Coronary artery (tissue), 2 donors: Measurements from ENCODE around the gene PTPN1.
"Not testable (repeated sequence)": the region's sequence is repeated elsewhere in the genome, so short reads cannot be mapped to it uniquely, and the experiment has no call there.

Source experiments
- DNase-seq: peaks from one replicate; pipeline ENCODE4 v3.0.0-alpha.2; 2017; ENCODE audit warnings: low spot score
- H3K27ac ChIP-seq, 2 donors: fragments of 200-600 bp; sonication (generic); one replicate each; pipeline ENCODE4 v1.5.1; 2016 to 2019
- H3K4me3 ChIP-seq: fragments of 200-600 bp; sonication (generic); 2 replicates; pipeline ENCODE4 v1.5.1; 2016; ENCODE audit warnings: mild to moderate bottlenecking, moderate library complexity
- TF ChIP-seq, protein P1 (sequence below): fragments of 200-600 bp; sonication (generic); IDR thresholded peaks from one replicate; pipeline ENCODE4 v1.5.1; 2019; ENCODE audit warnings: antibody characterized with exemption

The PTPN1 gene

DNA sequence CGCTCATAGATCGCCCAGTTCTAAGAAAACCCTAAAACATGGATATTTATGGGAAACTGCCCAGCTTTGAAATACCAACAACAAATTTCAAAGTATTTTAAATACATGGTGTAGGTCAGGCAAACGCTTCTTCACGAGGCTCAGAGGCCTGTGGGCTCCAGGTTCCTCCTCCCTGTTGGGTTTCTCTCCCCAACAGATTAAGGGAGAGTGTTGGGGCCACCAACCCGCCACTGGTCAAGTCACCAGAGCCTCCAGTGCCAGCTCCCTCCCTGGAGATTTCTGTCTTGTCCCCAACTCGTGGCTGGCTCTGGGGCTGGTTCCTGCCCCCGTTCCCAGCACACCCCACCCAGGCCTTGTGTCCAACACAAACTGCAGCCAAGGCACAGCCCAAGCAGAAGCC, 87.9 kb downstream of the PTPN1 start:
- DNase-seq = no peak
- no peak overlapping the region for H3K27ac ChIP-seq

DNA sequence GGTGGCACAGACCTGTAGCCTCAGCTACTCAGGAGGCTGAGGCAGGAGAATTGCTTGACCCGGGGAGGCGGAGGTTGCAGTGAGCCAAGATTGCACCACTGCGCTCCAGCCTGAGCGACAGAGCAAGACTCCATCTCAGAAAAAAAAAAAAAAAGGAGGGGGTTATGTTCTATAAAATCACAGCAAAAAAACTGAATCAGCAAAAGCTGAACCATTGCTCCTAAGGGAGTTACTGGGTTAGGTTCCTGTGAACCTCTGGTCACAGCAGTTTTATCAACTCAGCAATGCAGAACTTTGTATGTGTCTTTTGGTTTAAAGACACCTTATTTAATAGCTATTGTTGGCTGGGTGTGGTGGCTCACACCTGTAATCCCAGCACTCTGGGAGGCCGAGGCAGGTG, 88.6 kb downstream of the PTPN1 start:
- not testable (repeated sequence) for DNase-seq, H3K27ac ChIP-seq, H3K4me3 ChIP-seq

More for the DNA sequence above, 87.9 kb downstream of the PTPN1 start:
- H3K4me3 ChIP-seq = no peak overlapping the region
- TF ChIP-seq, protein P1, sequence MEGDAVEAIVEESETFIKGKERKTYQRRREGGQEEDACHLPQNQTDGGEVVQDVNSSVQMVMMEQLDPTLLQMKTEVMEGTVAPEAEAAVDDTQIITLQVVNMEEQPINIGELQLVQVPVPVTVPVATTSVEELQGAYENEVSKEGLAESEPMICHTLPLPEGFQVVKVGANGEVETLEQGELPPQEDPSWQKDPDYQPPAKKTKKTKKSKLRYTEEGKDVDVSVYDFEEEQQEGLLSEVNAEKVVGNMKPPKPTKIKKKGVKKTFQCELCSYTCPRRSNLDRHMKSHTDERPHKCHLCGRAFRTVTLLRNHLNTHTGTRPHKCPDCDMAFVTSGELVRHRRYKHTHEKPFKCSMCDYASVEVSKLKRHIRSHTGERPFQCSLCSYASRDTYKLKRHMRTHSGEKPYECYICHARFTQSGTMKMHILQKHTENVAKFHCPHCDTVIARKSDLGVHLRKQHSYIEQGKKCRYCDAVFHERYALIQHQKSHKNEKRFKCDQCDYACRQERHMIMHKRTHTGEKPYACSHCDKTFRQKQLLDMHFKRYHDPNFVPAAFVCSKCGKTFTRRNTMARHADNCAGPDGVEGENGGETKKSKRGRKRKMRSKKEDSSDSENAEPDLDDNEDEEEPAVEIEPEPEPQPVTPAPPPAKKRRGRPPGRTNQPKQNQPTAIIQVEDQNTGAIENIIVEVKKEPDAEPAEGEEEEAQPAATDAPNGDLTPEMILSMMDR = no peak

DNA sequence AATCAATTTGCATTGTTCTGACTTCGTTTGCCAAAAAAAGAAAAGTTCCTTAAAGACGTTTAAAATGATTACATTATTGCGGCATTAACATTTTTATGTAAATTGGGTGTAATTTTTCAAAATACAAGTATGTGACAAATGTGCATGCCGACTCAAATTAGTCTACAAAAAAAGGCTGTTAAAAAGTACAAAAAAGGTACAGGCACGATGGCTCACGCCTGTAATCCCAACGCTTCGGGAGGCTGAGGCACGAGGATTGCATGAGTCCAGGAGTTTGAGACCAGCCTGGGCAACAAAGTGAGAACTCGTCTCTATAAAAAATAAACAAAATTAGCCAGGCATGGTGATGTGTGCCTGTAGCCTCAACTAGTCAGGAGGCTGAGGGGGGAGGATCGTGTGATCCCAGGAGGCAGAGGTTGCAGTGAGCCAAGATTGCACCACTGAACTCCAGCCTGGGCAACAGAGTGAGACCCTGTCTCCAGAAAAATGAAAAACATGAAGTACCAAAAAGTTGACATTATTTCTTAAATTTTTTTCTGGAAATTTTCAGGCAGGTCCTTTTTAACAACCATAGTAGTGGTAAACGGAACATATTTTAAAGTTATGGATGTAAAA, 90.2 kb downstream of the PTPN1 start:
- no peak overlapping the region for H3K27ac ChIP-seq
- DNase-seq = no peak
- no peak overlapping the region for H3K4me3 ChIP-seq
- TF ChIP-seq, protein P1 = no peak

DNA sequence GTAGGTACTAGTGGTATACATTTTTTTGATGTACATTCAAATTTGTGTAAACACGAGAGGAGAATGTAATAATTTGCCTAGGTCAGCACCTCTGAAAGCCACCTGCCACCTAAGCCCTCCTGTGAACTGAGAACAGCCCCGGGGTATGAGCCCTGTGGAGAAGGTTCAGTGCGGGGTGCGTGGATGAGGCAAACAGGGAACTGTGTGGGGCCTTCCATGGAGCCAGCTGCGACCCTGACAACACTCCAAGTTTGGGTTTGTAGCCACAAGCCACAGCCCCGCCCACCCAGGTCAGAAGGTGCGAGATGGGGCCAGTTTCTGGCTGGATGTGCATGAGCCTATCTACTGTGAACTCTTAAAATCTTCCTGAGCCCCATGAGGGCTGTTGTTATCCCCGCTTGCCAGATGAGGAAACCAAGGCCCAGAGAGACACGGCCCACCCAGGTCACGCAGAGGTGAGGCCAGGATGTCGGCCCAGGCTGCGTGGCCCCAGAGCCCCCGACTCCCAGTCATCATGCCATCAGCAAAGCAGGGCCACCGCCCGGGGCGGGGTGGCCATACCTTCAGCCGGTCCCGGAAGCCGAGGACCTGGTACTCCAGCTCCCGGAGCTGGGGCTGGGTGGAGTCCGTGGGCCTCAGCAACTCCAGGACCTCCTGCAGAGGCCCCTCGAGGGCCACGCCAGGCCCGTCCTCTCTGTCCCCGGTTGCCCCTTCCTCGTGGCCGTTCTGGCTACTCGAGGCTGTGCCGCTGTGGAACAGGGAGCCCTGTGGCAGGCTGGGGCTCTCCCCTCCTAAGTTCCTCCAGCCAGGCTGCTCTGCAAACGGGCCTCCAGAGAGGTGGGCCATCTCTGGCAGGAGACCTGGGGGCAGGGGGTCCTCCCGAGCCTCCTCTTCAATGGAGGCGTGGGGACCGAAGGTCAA, 91.6 kb downstream of the PTPN1 start:
- Histone ChIP-seq H3K4me3 (no peak overlapping the region), H3K27ac (no peak overlapping the region)
- TF ChIP-seq, protein P1 = no peak
- no peak for DNase-seq

DNA sequence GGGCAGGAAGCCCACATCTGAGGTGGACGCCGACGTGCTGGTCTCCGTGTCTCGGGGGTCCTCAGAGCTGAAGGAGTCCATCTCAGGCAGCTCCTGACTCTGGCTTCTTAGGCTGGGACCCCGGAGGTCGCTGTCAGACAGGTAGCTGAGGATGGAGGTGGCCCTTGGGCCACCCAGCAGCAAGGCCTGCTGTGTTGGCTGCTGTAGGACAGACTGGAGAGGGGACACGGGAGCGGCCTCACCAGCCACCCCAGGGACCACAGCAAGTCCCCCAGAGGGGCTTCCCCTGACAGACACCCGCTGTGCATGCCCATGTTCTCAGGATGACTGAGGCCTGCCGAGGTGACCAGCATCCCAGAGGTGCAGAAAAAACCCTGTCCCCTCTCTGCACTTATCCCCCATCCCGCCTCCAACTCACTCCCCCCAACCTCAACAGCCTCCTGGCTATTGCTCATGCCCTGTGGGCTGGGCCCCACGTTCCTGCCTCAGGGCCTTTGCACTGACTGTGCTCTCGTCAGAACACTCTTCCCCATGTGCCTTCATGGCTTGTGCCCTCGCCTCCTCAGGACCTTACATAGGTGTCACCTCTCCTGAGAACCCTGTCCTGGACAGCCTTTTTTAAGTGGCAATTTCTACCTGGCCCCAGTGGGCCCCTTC, 92.4 kb downstream of the PTPN1 start:
- no peak for DNase-seq
- TF ChIP-seq, protein P1 = no peak
- no peak overlapping the region for H3K4me3 ChIP-seq

DNA sequence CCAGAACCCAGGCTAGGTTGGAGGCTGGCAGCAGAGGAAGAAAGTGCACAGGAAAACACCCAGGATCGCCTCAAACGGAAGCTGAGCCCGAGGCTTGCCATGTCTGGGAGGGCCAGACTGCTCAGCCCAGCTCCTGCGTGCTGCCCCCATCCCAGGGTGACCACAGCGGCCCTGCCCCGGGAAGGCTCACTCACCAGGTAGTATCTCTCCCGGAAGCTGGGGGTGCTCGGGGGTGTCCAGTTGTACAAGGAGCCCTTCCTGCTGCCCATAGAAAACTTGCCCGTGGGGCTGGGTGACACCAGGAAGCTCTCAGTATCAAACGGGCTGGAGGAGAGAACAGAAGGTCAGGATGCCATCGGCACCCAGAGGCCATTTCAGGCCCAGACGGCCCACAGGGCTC, 94.3 kb downstream of the PTPN1 start:
- H3K4me3 ChIP-seq = no peak overlapping the region
- H3K27ac ChIP-seq = no peak overlapping the region
- TF ChIP-seq, protein P1 = no peak
- no peak for DNase-seq

More for the DNA sequence above, 92.4 kb downstream of the PTPN1 start:
- H3K27ac ChIP-seq = no peak overlapping the region

DNA sequence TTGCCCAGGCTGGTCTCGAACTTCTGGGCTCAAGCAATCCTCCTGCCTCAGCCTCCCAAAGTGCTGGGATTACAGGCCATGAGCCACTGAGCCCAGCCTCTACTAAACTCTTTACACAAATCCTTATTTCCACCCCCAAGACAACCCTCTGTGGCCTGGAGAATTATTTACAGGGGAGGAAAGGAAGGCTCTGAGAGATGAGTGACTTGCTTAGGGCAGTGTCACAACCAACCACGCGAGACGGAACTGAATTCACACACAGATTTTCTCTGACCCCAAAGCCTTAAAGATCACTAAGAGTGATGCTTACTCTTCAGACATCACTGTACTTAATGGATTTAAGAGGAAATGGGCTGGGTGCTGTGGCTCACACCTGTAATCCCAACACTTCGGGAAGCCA, 95.0 kb downstream of the PTPN1 start:
- no peak overlapping the region for H3K27ac ChIP-seq
- no peak for DNase-seq
- TF ChIP-seq, protein P1 = no peak
- no peak overlapping the region for H3K4me3 ChIP-seq
